Esophagus squamous epithelium (tissue), 5 donors: ENCODE measurements around the gene PARVG. TPM values are rescaled to one million over a fixed set of nuclear protein-coding genes. Genes with fewer than 3 reads are reported as not detected.

Experiments used
- DNase-seq: peaks from one replicate; lab custom pipeline; 2025; lab: John Stamatoyannopoulos, UW
- H3K27ac ChIP-seq, 4 donors: fragments of 200-600 bp; sonication (generic); one replicate each; pipeline ENCODE4 v1.5.1; 2016 to 2019; ENCODE audit warnings: mild to moderate bottlenecking in 1 of 4
- H3K27me3 ChIP-seq, 4 donors: fragments of 200-600 bp; sonication (generic); 1 replicate in 3 of 4; 2 replicates in 1 of 4; pipeline versions ENCODE4 v1.5.1 to v1.6.0; 2017 to 2021; ENCODE audit warnings: antibody characterized with exemption in 1 of 4
- H3K36me3 ChIP-seq, 3 donors: fragments of 200-600 bp; sonication (generic); one replicate each; pipeline ENCODE4 v1.5.1; 2016 to 2019
- H3K4me1 ChIP-seq, 3 donors: fragments of 200-600 bp; sonication (generic); one replicate each; pipeline ENCODE4 v1.5.1; 2017 to 2019
- H3K4me3 ChIP-seq, 4 donors: fragments of 200-600 bp; sonication (generic); 1 replicate in 3 of 4; 2 replicates in 1 of 4; pipeline ENCODE4 v1.5.1; 2016 to 2019; ENCODE audit warnings: mild to moderate bottlenecking in 2 of 4, moderate library complexity in 1 of 4
- H3K9me3 ChIP-seq, 3 donors: fragments of 200-600 bp; sonication (generic); one replicate each; pipeline ENCODE4 v1.5.1; 2016 to 2019
- CTCF ChIP-seq, 6 experiments: fragments of 450-650 bp in 4 of 6; fragments of 200-600 bp in 2 of 6; sonication (generic) in 2 of 6; IDR thresholded peaks; one replicate each; pipeline ENCODE4 v1.5.1; 2016 to 2019; ENCODE audit warnings: antibody characterized with exemption in 6 of 6, mild to moderate bottlenecking in 4 of 6, moderate library complexity in 4 of 6
- POLR2A ChIP-seq, 4 donors: fragments of 450-650 bp; IDR thresholded peaks; one replicate each; pipeline ENCODE4 v1.6.1; 2017; ENCODE audit warnings: antibody characterized with exemption in 4 of 4, mild to moderate bottlenecking in 4 of 4, moderate library complexity in 3 of 4
- WGBS, 2 donors: methylation state at CpG; one replicate each; pipeline ENCODE4 v1.1.5; 2018; 5-methylcytosine and 5-hydroxymethylcytosine counted together
- intact Hi-C: fragments of 100-400 bp; cut with DNase I; formaldehyde crosslinking; loops from one replicate; pipeline ENCODE4 v1.15.0; 2022
- total RNA-seq, 4 donors: library from RNA; depleted of rRNA; stranded (reverse); fragments of >200 nt; gene quantifications; one replicate each; pipeline ENCODE4 v1.1.0, GENCODE V29; 2016
- donor health status: DM: yes; HTN: yes; CAD: no.

Gene PARVG
- total RNA-seq, 4 donors from 2014 or later = 0.42 to 26.1 (median 2.2) TPM

GRCh38 chr22:44214764-44215163 is 34.0 kb downstream of the PARVG start:
- H3K27ac ChIP-seq = no peak overlapping the region
- peaks cover 0 to 73% (median 0%) of the 10 kb centered on the region in 4 donors for H3K27me3 ChIP-seq
- intact Hi-C loops = no loop called here
- peaks cover 0 to 12% (median 0%) of the 10 kb centered on the region in 3 donors for H3K9me3 ChIP-seq
- H3K36me3 ChIP-seq = no peaks in the 10 kb centered on the region
- no peak for TF ChIP-seq POLR2A (IDR thresholded peaks at IDR 0.05)
- TF ChIP-seq CTCF (IDR thresholded peaks at IDR 0.05) = no peak
- H3K4me3 ChIP-seq = no peak overlapping the region
- DNase-seq = no peak
- 78 to 81% methylated on average over 6 of the region's 6 CpGs for WGBS, 2 donors
- peaks cover 0 to 14% (median 13%) of the 10 kb centered on the region in 3 donors for H3K4me1 ChIP-seq

- TF ChIP-seq POLR2A (IDR thresholded peaks at IDR 0.05) (no peak), CTCF (IDR thresholded peaks at IDR 0.05) (no peak)
- Histone ChIP-seq H3K4me3 (no peak overlapping the region), H3K9me3 (peaks cover 0 to 12% (median 0%) of the 10 kb centered on the region in 3 donors), H3K27ac (no peak overlapping the region), H3K4me1 (peaks cover 0 to 14% (median 13%) of the 10 kb centered on the region in 3 donors), H3K27me3 (peaks cover 0 to 73% (median 0%) of the 10 kb centered on the region in 4 donors), H3K36me3 (no peaks in the 10 kb centered on the region)
- no peak for DNase-seq
- WGBS, 2 donors = 91 to 93% methylated on average over 4 of the region's 4 CpGs
- intact Hi-C loops = no loop called here
Observed at GRCh38 chr22:44215287-44215686, 34.6 kb downstream of the PARVG start.

- peaks cover 0 to 4% (median 4%) of the 10 kb centered on the region in 3 donors for H3K4me1 ChIP-seq
- no peak for DNase-seq
- H3K4me3 ChIP-seq = no peak overlapping the region
- H3K36me3 ChIP-seq = no peaks in the 10 kb centered on the region
- TF ChIP-seq POLR2A (IDR thresholded peaks at IDR 0.05) (no peak), CTCF (IDR thresholded peaks at IDR 0.05) (no peak)
- H3K9me3 ChIP-seq = peaks cover 0 to 18% (median 0%) of the 10 kb centered on the region in 3 donors
- peaks cover 0 to 77% (median 0%) of the 10 kb centered on the region in 4 donors for H3K27me3 ChIP-seq
- intact Hi-C loops = no loop called here
- 80 to 87% methylated on average over 7 of the region's 7 CpGs for WGBS, 2 donors
- no peak overlapping the region for H3K27ac ChIP-seq
Observed at GRCh38 chr22:44217346-44217745, 36.6 kb downstream of the PARVG start.

GRCh38 chr22:44218071-44218470 is 37.3 kb downstream of the PARVG start:
- Histone ChIP-seq H3K4me3 (no peak overlapping the region), H3K9me3 (peaks cover 0 to 18% (median 0%) of the 10 kb centered on the region in 3 donors), H3K36me3 (no peaks in the 10 kb centered on the region), H3K4me1 (no peaks in the 10 kb centered on the region), H3K27me3 (peaks cover 0 to 71% (median 0%) of the 10 kb centered on the region in 4 donors), H3K27ac (no peak overlapping the region)
- TF ChIP-seq POLR2A (IDR thresholded peaks at IDR 0.05) (no peak), CTCF (IDR thresholded peaks at IDR 0.05) (no peak)
- WGBS, 2 donors = 85 to 88% methylated on average over 3 to 4 of the region's 6 CpGs
- no peak for DNase-seq
- intact Hi-C loops = no loop called here

GRCh38 chr22:44219101-44219870 is 38.6 kb downstream of the PARVG start:
- Histone ChIP-seq H3K27me3 (peaks cover 0 to 67% (median 0%) of the 10 kb centered on the region in 4 donors), H3K36me3 (no peaks in the 10 kb centered on the region), H3K9me3 (peaks cover 0 to 18% (median 0%) of the 10 kb centered on the region in 3 donors), H3K27ac (no peak overlapping the region), H3K4me1 (peaks cover 0 to 6% (median 0%) of the 10 kb centered on the region in 3 donors), H3K4me3 (no peak overlapping the region)
- 59 to 89% methylated on average over 6 to 8 of the region's 21 CpGs for WGBS, 2 donors
- no peak for DNase-seq
- intact Hi-C loops = no loop called here
- TF ChIP-seq POLR2A (IDR thresholded peaks at IDR 0.05) (no peak), CTCF (IDR thresholded peaks at IDR 0.05) (no peak)
